Prostate gland (tissue), 2 donors: ENCODE results near the gene RRP8. TPM values are rescaled to one million over a fixed set of nuclear protein-coding genes. Genes with fewer than 3 reads are reported as not detected.
A peak's percentile ranks its signal among the peaks of the same experiment; 100 is the strongest.

Experiments
- DNase-seq: peaks from one replicate; pipeline ENCODE4 v3.0.0-alpha.2; 2019; ENCODE audit warnings: low spot score
- H3K27ac ChIP-seq, 2 donors: fragments of 200-600 bp; sonication (generic); 2 replicates each; pipeline ENCODE4 v1.5.1; 2017 to 2019
- H3K27me3 ChIP-seq: fragments of 200-600 bp; sonication (generic); replicated peaks from 2 replicates; pipeline ENCODE4 v1.5.1; 2019; ENCODE audit not compliant: insufficient read depth
- H3K36me3 ChIP-seq, 2 donors: fragments of 200-600 bp; sonication (generic); 1 replicate in 1 of 2; 2 replicates in 1 of 2; pipeline versions ENCODE4 v1.5.1 to v1.8.1; 2017 to 2019
- H3K4me1 ChIP-seq: fragments of 200-600 bp; sonication (generic); replicated peaks from 2 replicates; pipeline ENCODE4 v1.5.1; 2019
- H3K4me3 ChIP-seq, 2 donors: fragments of 200-600 bp; sonication (generic); 2 replicates each; pipeline ENCODE4 v1.5.1; 2017 to 2019
- H3K9me3 ChIP-seq: fragments of 200-600 bp; sonication (generic); 2 replicates; pipeline ENCODE4 v1.5.1; 2017
- CTCF ChIP-seq, 4 experiments: fragments of 200-600 bp in 2 of 4; fragments of 450-650 bp in 2 of 4; sonication (generic) in 2 of 4; IDR thresholded peaks; 1 replicate in 3 of 4; 2 replicates in 1 of 4; pipeline ENCODE4 v1.5.1; 2016 to 2019; ENCODE audit warnings: antibody characterized with exemption in 4 of 4, mild to moderate bottlenecking in 2 of 4, moderate library complexity in 2 of 4
- POLR2A ChIP-seq: fragments of 450-650 bp; IDR thresholded peaks from one replicate; pipeline ENCODE4 v1.6.1; 2016; ENCODE audit warnings: antibody characterized with exemption, mild to moderate bottlenecking
- POLR2AphosphoS5 ChIP-seq: sonication (generic); formaldehyde crosslinking; IDR thresholded peaks from one replicate; pipeline ENCODE4 v1.6.1; 2017; ENCODE audit warnings: antibody characterized with exemption
- WGBS: methylation state at CpG from one replicate; pipeline ENCODE4 v1.1.5; 2018; 5-methylcytosine and 5-hydroxymethylcytosine counted together
- intact Hi-C: fragments of 100-400 bp; cut with DNase I; formaldehyde crosslinking; loops from one replicate; pipeline ENCODE4 v1.14.2; 2022
- total RNA-seq, 2 donors: library from RNA; depleted of rRNA; stranded (reverse); fragments of >200 nt; gene quantifications; one replicate each; pipeline ENCODE4 v1.1.0, GENCODE V29; 2016

Gene RRP8
- total RNA-seq, 2 donors from 2014 or later: 16.4 to 16.6 TPM

GRCh38 chr11:6607190-6607795 lies 3.9 kb upstream of the RRP8 start:
- Histone ChIP-seq H3K9me3 (no peaks in the 10 kb centered on the region), H3K27ac (peak overlapping the region; percentile 93 to 95), H3K4me1 (peaks cover 20% of the 10 kb centered on the region), H3K27me3 (no peaks in the 10 kb centered on the region), H3K36me3 (peaks cover 5 to 32% of the 10 kb centered on the region in 2 donors), H3K4me3 (no peak overlapping the region)
- intact Hi-C loops: no loop called here
- TF ChIP-seq POLR2AphosphoS5 (no peak), POLR2A (no peak), CTCF (IDR thresholded peaks at IDR 0.05) (no peak)
- DNase-seq: no peak

- Histone ChIP-seq H3K4me1 (peaks cover 24% of the 10 kb centered on the region), H3K27ac (peak overlapping the region; percentile 93 to 95), H3K9me3 (no peaks in the 10 kb centered on the region), H3K4me3 (peak overlapping the region in 1 of 2 donors; percentile 6), H3K27me3 (no peaks in the 10 kb centered on the region), H3K36me3 (peaks cover 5 to 32% of the 10 kb centered on the region in 2 donors)
- TF ChIP-seq POLR2A: peak; percentile 75
- TF ChIP-seq CTCF (IDR thresholded peaks at IDR 0.05): no peak
- TF ChIP-seq POLR2AphosphoS5: peak; percentile 95
- peak; percentile 86 for DNase-seq
- WGBS: 13% methylated on average over 11 of the region's 11 CpGs
- intact Hi-C loops: no loop called here
Observed at GRCh38 chr11:6606471-6607189, 3.2 kb upstream of the RRP8 start.

DNA sequence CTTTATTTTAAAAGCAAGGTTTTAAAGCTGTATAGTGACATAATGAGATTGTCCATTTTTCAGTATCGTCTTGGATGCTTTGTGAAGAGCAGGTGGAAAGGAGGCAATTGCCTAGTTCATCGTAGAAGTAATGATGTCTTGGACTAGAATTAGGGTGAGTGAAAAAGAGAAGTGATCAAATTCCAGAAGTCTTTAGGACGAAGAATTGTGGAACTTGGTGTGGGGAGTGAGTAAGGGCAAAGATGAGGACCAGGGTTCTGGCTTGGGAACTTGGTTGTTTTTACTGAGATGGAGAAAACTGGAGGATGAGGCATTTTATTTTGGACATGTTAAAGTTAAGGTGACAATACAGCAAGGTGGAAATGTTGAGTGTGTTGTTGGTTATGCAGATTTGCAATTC lies 1.4 kb upstream of the RRP8 start:
- 23% methylated on average over 3 of the region's 3 CpGs for WGBS
- peaks cover 12 to 36% of the 10 kb centered on the region in 2 donors for H3K36me3 ChIP-seq
- H3K4me3 ChIP-seq: peak overlapping the region; percentile 80 to 92
- H3K9me3 ChIP-seq: no peaks in the 10 kb centered on the region
- peak; percentile 1 for DNase-seq
- TF ChIP-seq CTCF (IDR thresholded peaks at IDR 0.05) (no peak), POLR2AphosphoS5 (no peak)
- peak overlapping the region; percentile 93 to 95 for H3K27ac ChIP-seq
- H3K27me3 ChIP-seq: no peaks in the 10 kb centered on the region
- H3K4me1 ChIP-seq: peaks cover 17% of the 10 kb centered on the region
- intact Hi-C loops: loop anchor here (5.0 kb wide), 3 partner anchors 53 to 282 kb away; partner anchors contain the start of genes ARFIP2, CAVIN3, DCHS1 and TIMM10B

GRCh38 chr11:6604081-6604626 lies 738 bp upstream of the RRP8 start:
- H3K36me3 ChIP-seq: peaks cover 13 to 36% of the 10 kb centered on the region in 2 donors
- WGBS: 0% methylated on average over 20 of the region's 20 CpGs
- intact Hi-C loops: loop anchor here (5.0 kb wide), 3 partner anchors 53 to 282 kb away; partner anchors contain the start of genes ARFIP2, CAVIN3, DCHS1 and TIMM10B
- H3K4me3 ChIP-seq: peak overlapping the region; percentile 80 to 92
- H3K27ac ChIP-seq: peak overlapping the region; percentile 93 to 95
- DNase-seq: peak; percentile 35
- no peaks in the 10 kb centered on the region for H3K27me3 ChIP-seq
- peaks cover 17% of the 10 kb centered on the region for H3K4me1 ChIP-seq
- TF ChIP-seq POLR2A (no peak), POLR2AphosphoS5 (no peak), CTCF (IDR thresholded peaks at IDR 0.05) (peak in 2 of 4 experiments; percentile 18 to 33)
- H3K9me3 ChIP-seq: no peaks in the 10 kb centered on the region
